Germinal center (tissue), 1 donor: ENCODE measurements around the gene NTSR1.

ENCODE experiments used
- DNase-seq: peaks from one replicate; pipeline ENCODE4 v3.0.0; 2012; ENCODE audit warnings: mixed read lengths, low spot score

Gene NTSR1

GRCh38 chr20:62788607-62789006, 80.0 kb downstream of the NTSR1 start:
- DNase-seq = no peak

GRCh38 chr20:62790075-62790474, 81.4 kb downstream of the NTSR1 start:
- DNase-seq = no peak

GRCh38 chr20:62791301-62792181, 82.9 kb downstream of the NTSR1 start:
- peak; percentile 67 for DNase-seq

- DNase-seq = no peak
Observed at GRCh38 chr20:62792182-62792939, 83.7 kb downstream of the NTSR1 start.

GRCh38 chr20:62792940-62793756, 84.5 kb downstream of the NTSR1 start:
- DNase-seq = peak; percentile 48

GRCh38 chr20:62793757-62794006, 85.0 kb downstream of the NTSR1 start:
- no peak for DNase-seq

GRCh38 chr20:62794007-62794724, 85.5 kb downstream of the NTSR1 start:
- DNase-seq = peak; percentile 97

- DNase-seq = peak; percentile 62
Observed at GRCh38 chr20:62795023-62795761, 86.6 kb downstream of the NTSR1 start.

- no peak for DNase-seq
Observed at GRCh38 chr20:62796699-62797491, 88.3 kb downstream of the NTSR1 start.

GRCh38 chr20:62797671-62798532, 89.3 kb downstream of the NTSR1 start:
- no peak for DNase-seq

- no peak for DNase-seq
Observed at GRCh38 chr20:62799036-62799435, 90.4 kb downstream of the NTSR1 start.

GRCh38 chr20:62799459-62799858, 90.8 kb downstream of the NTSR1 start:
- no peak for DNase-seq

GRCh38 chr20:62799873-62800272, 91.2 kb downstream of the NTSR1 start:
- no peak for DNase-seq

GRCh38 chr20:62800314-62801259, 92.0 kb downstream of the NTSR1 start:
- DNase-seq = no peak

GRCh38 chr20:62801284-62802010, 92.8 kb downstream of the NTSR1 start:
- no peak for DNase-seq

GRCh38 chr20:62802026-62802712, 93.5 kb downstream of the NTSR1 start:
- DNase-seq = no peak
